ENCODE data around the gene COMMD1.

Gene COMMD1

GRCh38 chr2:61949714-61950560 lies 44.5 kb downstream of the COMMD1 start:
- H3K4me2 ChIP-seq (ENCODE audit: low read depth, low read length, poor library complexity, severe bottlenecking) = no peak overlapping the region
- H2AFZ ChIP-seq (ENCODE audit: low read depth, low read length, severe bottlenecking) = no peak overlapping the region
- no peak overlapping the region for H3K9ac ChIP-seq (ENCODE audit: low read length)
- H3K9me2 ChIP-seq (replicated peaks; ENCODE audit: insufficient read depth, low read length) = no peaks in the 10 kb centered on the region
- TF ChIP-seq EZH2phosphoT487 (conservative IDR thresholded peaks at IDR 0.05; ENCODE audit: low read length) (no peak), CTCF (IDR thresholded peaks at IDR 0.05; ENCODE audit: insufficient read depth, low read length, poor library complexity, severe bottlenecking) (no peak)
- H3K36me3 ChIP-seq (ENCODE audit: low read length) = no peaks in the 10 kb centered on the region
- H3K9me3 ChIP-seq (ENCODE audit: insufficient read depth, low read length) = no peaks in the 10 kb centered on the region
- no peaks in the 10 kb centered on the region for H3K27me3 ChIP-seq (ENCODE audit: low read length)
- H3F3A ChIP-seq (ENCODE audit: insufficient read depth) = no peaks in the 10 kb centered on the region
- no peaks in the 10 kb centered on the region for H4K20me1 ChIP-seq (ENCODE audit: low read depth, low read length)
- no peaks in the 10 kb centered on the region for H3K79me2 ChIP-seq (ENCODE audit: insufficient read depth, low read length)
- H3K27ac ChIP-seq (ENCODE audit: low read depth, low read length) = no peak overlapping the region
- no peak overlapping the region for H3K4me3 ChIP-seq (ENCODE audit: insufficient read depth, low read length, poor library complexity, severe bottlenecking)

GRCh38 chr2:61950571-61951315 lies 45.3 kb downstream of the COMMD1 start:
- H3K27ac ChIP-seq (ENCODE audit: low read depth, low read length) = no peak overlapping the region
- H3K4me2 ChIP-seq (ENCODE audit: low read depth, low read length, poor library complexity, severe bottlenecking) = no peak overlapping the region
- H3K27me3 ChIP-seq (ENCODE audit: low read length) = no peaks in the 10 kb centered on the region

GRCh38 chr2:61951881-61952280 lies 46.4 kb downstream of the COMMD1 start:
- Histone ChIP-seq H3K36me3 (ENCODE audit: low read length) (no peaks in the 10 kb centered on the region), H3K9me2 (replicated peaks; ENCODE audit: insufficient read depth, low read length) (no peaks in the 10 kb centered on the region), H3K79me2 (ENCODE audit: insufficient read depth, low read length) (no peaks in the 10 kb centered on the region), H3K4me2 (ENCODE audit: low read depth, low read length, poor library complexity, severe bottlenecking) (no peak overlapping the region), H3K4me3 (ENCODE audit: insufficient read depth, low read length, poor library complexity, severe bottlenecking) (no peak overlapping the region), H3K27me3 (ENCODE audit: low read length) (no peaks in the 10 kb centered on the region), H3K9ac (ENCODE audit: low read length) (no peak overlapping the region), H3K27ac (ENCODE audit: low read depth, low read length) (no peak overlapping the region), H3K9me3 (ENCODE audit: insufficient read depth, low read length) (no peaks in the 10 kb centered on the region), H4K20me1 (ENCODE audit: low read depth, low read length) (no peaks in the 10 kb centered on the region), H2AFZ (ENCODE audit: low read depth, low read length, severe bottlenecking) (no peak overlapping the region), H3F3A (ENCODE audit: insufficient read depth) (no peaks in the 10 kb centered on the region)
- TF ChIP-seq EZH2phosphoT487 (conservative IDR thresholded peaks at IDR 0.05; ENCODE audit: low read length) (no peak), CTCF (IDR thresholded peaks at IDR 0.05; ENCODE audit: insufficient read depth, low read length, poor library complexity, severe bottlenecking) (no peak)

More at GRCh38 chr2:61950571-61951315, 45.3 kb downstream of the COMMD1 start:
- Histone ChIP-seq H3K9me2 (replicated peaks; ENCODE audit: insufficient read depth, low read length) (no peaks in the 10 kb centered on the region), H4K20me1 (ENCODE audit: low read depth, low read length) (no peaks in the 10 kb centered on the region), H2AFZ (ENCODE audit: low read depth, low read length, severe bottlenecking) (no peak overlapping the region), H3F3A (ENCODE audit: insufficient read depth) (no peaks in the 10 kb centered on the region), H3K4me3 (ENCODE audit: insufficient read depth, low read length, poor library complexity, severe bottlenecking) (no peak overlapping the region), H3K79me2 (ENCODE audit: insufficient read depth, low read length) (no peaks in the 10 kb centered on the region), H3K9me3 (ENCODE audit: insufficient read depth, low read length) (no peaks in the 10 kb centered on the region), H3K36me3 (ENCODE audit: low read length) (no peaks in the 10 kb centered on the region), H3K9ac (ENCODE audit: low read length) (no peak overlapping the region)
- TF ChIP-seq EZH2phosphoT487 (conservative IDR thresholded peaks at IDR 0.05; ENCODE audit: low read length) = no peak
- no peak for TF ChIP-seq CTCF (IDR thresholded peaks at IDR 0.05; ENCODE audit: insufficient read depth, low read length, poor library complexity, severe bottlenecking)

Measured in SU-DHL-6 (cell line).